Measurements from ENCODE around the gene IGFN1. TPM values are rescaled to one million over a fixed set of nuclear protein-coding genes. Genes with fewer than 3 reads are reported as not detected.

IGFN1 gene
- total RNA-seq, 2 donors from 2014 or later: 2.0 to 6.7 TPM

GRCh38 chr1:201142849-201143725 is 47.5 kb upstream of the IGFN1 start:
- 86% methylated on average over 16 of the region's 16 CpGs for WGBS
- intact Hi-C loops (cut with DNase I): no loop called here
- TF ChIP-seq POLR2A (IDR thresholded peaks at IDR 0.05): no peak
- TF ChIP-seq, protein P1, sequence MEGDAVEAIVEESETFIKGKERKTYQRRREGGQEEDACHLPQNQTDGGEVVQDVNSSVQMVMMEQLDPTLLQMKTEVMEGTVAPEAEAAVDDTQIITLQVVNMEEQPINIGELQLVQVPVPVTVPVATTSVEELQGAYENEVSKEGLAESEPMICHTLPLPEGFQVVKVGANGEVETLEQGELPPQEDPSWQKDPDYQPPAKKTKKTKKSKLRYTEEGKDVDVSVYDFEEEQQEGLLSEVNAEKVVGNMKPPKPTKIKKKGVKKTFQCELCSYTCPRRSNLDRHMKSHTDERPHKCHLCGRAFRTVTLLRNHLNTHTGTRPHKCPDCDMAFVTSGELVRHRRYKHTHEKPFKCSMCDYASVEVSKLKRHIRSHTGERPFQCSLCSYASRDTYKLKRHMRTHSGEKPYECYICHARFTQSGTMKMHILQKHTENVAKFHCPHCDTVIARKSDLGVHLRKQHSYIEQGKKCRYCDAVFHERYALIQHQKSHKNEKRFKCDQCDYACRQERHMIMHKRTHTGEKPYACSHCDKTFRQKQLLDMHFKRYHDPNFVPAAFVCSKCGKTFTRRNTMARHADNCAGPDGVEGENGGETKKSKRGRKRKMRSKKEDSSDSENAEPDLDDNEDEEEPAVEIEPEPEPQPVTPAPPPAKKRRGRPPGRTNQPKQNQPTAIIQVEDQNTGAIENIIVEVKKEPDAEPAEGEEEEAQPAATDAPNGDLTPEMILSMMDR (IDR thresholded peaks at IDR 0.05): no peak
- no peak for TF ChIP-seq POLR2AphosphoS5 (IDR thresholded peaks at IDR 0.05)
- no peak for DNase-seq (ENCODE audit: low spot score)
- Histone ChIP-seq H3K4me3 (no peak overlapping the region), H3K4me1 (replicated peaks) (no peaks in the 10 kb centered on the region), H3K27me3 (replicated peaks; ENCODE audit: insufficient read depth) (no peaks in the 10 kb centered on the region), H3K36me3 (peaks cover 2 to 30% of the 10 kb centered on the region in 2 donors), H3K9me3 (no peaks in the 10 kb centered on the region), H3K27ac (no peak overlapping the region)

GRCh38 chr1:201143726-201144635 is 46.6 kb upstream of the IGFN1 start:
- WGBS: 86% methylated on average over 18 of the region's 18 CpGs
- intact Hi-C loops (cut with DNase I): no loop called here
- H3K9me3 ChIP-seq: no peaks in the 10 kb centered on the region
- no peak overlapping the region for H3K27ac ChIP-seq
- H3K4me3 ChIP-seq: no peak overlapping the region
- TF ChIP-seq, protein P1 (IDR thresholded peaks at IDR 0.05): no peak
- TF ChIP-seq POLR2AphosphoS5 (IDR thresholded peaks at IDR 0.05): no peak
- no peak for TF ChIP-seq POLR2A (IDR thresholded peaks at IDR 0.05)
- H3K4me1 ChIP-seq (replicated peaks): no peaks in the 10 kb centered on the region
- H3K36me3 ChIP-seq: peaks cover 2 to 30% of the 10 kb centered on the region in 2 donors
- no peaks in the 10 kb centered on the region for H3K27me3 ChIP-seq (replicated peaks; ENCODE audit: insufficient read depth)
- DNase-seq (ENCODE audit: low spot score): no peak

- Histone ChIP-seq H3K36me3 (peaks cover 2 to 30% of the 10 kb centered on the region in 2 donors), H3K9me3 (no peaks in the 10 kb centered on the region), H3K4me1 (replicated peaks) (no peaks in the 10 kb centered on the region), H3K27ac (no peak overlapping the region), H3K4me3 (no peak overlapping the region), H3K27me3 (replicated peaks; ENCODE audit: insufficient read depth) (no peaks in the 10 kb centered on the region)
- DNase-seq (ENCODE audit: low spot score): no peak
- intact Hi-C loops (cut with DNase I): no loop called here
- TF ChIP-seq POLR2AphosphoS5 (IDR thresholded peaks at IDR 0.05): no peak
- no peak for TF ChIP-seq POLR2A (IDR thresholded peaks at IDR 0.05)
- TF ChIP-seq, protein P1 (IDR thresholded peaks at IDR 0.05): no peak
- WGBS: 81% methylated on average over 5 of the region's 5 CpGs
Observed at GRCh38 chr1:201144701-201145100, 45.9 kb upstream of the IGFN1 start.

- Histone ChIP-seq H3K36me3 (peaks cover 2 to 30% of the 10 kb centered on the region in 2 donors), H3K9me3 (no peaks in the 10 kb centered on the region), H3K27me3 (replicated peaks; ENCODE audit: insufficient read depth) (no peaks in the 10 kb centered on the region), H3K27ac (no peak overlapping the region), H3K4me3 (no peak overlapping the region), H3K4me1 (replicated peaks) (no peaks in the 10 kb centered on the region)
- 82% methylated on average over 3 of the region's 3 CpGs for WGBS
- TF ChIP-seq POLR2A (IDR thresholded peaks at IDR 0.05) (no peak), POLR2AphosphoS5 (IDR thresholded peaks at IDR 0.05) (no peak)
- TF ChIP-seq, protein P1 (IDR thresholded peaks at IDR 0.05): no peak
- no peak for DNase-seq (ENCODE audit: low spot score)
- intact Hi-C loops (cut with DNase I): no loop called here
Observed at GRCh38 chr1:201145132-201145531, 45.5 kb upstream of the IGFN1 start.
